GM10248 (cell line): Measurements from ENCODE around the gene RNF215.

Experiments
- CTCF ChIA-PET: fragments of 300-600 bp; sonication (Branson Sonifier 250); formaldehyde crosslinking; extraction: SDS; loops from one replicate; lab custom pipeline; 2021; ENCODE audit warnings: antibody characterized with exemption; lab: Yijun Ruan, JAX
- POLR2A ChIA-PET: fragments of 350-650 bp; sonication (Branson Sonifier 250); formaldehyde crosslinking; extraction: SDS; loops from one replicate; lab custom pipeline; 2020; ENCODE audit warnings: antibody characterized with exemption; lab: Yijun Ruan, JAX
- DNase-seq: peaks from one replicate; pipeline ENCODE4 v3.0.0; 2012; ENCODE audit errors: extremely low spot score
- CTCF ChIP-seq: IDR thresholded peaks from 2 replicates; pipeline ENCODE4 v1.5.1; 2012; ENCODE audit warnings: mild to moderate bottlenecking, low read depth; ENCODE audit errors: extremely low read depth, missing control alignments, control extremely low read depth

Gene RNF215

GRCh38 chr22:30433227-30433626, 46.0 kb upstream of the RNF215 start:
- POLR2A ChIA-PET = interaction anchor here (1.2 kb wide), 1 partner anchor 11 kb away, joined by 3 read pairs; no protein-coding TSS in a partner anchor
- no peak for TF ChIP-seq CTCF
- CTCF ChIA-PET = interaction anchor here (0.8 to 14.9 kb wide), 4 partner anchors 8 to 145 kb away, joined by 4 to 111 read pairs (median 30); partner anchors contain the start of genes MTFP1 and RNF215

GRCh38 chr22:30432520-30432919, 45.3 kb upstream of the RNF215 start:
- ChIA-PET CTCF (interaction anchor here (1.6 to 14.9 kb wide), 3 partner anchors 8 to 324 kb away, joined by 3 to 111 read pairs (median 57); partner anchors contain the start of gene MTFP1), POLR2A (interaction anchor here (0.6 to 1.2 kb wide), 2 partner anchors 12 to 852 kb away, joined by 3 to 5 read pairs; no protein-coding TSS in a partner anchor)
- DNase-seq = no peak
- TF ChIP-seq CTCF = no peak

More at GRCh38 chr22:30433227-30433626, 46.0 kb upstream of the RNF215 start:
- no peak for DNase-seq

- no peak for TF ChIP-seq CTCF
- CTCF ChIA-PET = interaction anchor here (1.5 to 14.9 kb wide), 4 partner anchors 7 to 324 kb away, joined by 3 to 111 read pairs (median 30); partner anchors contain the start of gene MTFP1
- no peak for DNase-seq
- POLR2A ChIA-PET = interaction anchor here (0.6 to 1.2 kb wide), 2 partner anchors 12 to 853 kb away, joined by 3 to 5 read pairs; no protein-coding TSS in a partner anchor
These were observed 44.9 kb upstream of the RNF215 start for GRCh38 chr22:30432096-30432495.

- CTCF ChIA-PET = interaction anchor here (1.0 to 14.9 kb wide), 6 partner anchors 8 to 323 kb away, joined by 3 to 111 read pairs (median 4); no protein-coding TSS in a partner anchor
- no peak for TF ChIP-seq CTCF
- POLR2A ChIA-PET = no interaction called here
- DNase-seq = no peak
These were observed 43.7 kb upstream of the RNF215 start for GRCh38 chr22:30430933-30431332.

- POLR2A ChIA-PET = no interaction called here
- CTCF ChIA-PET = interaction anchor here (0.7 to 14.9 kb wide), 4 partner anchors 9 to 167 kb away, joined by 3 to 111 read pairs (median 4); no protein-coding TSS in a partner anchor
- no peak for TF ChIP-seq CTCF
- DNase-seq = no peak
These were observed 42.7 kb upstream of the RNF215 start for GRCh38 chr22:30429887-30430286.

- ChIA-PET POLR2A (interaction anchor here (0.5 kb wide), 1 partner anchor 24 kb away, joined by 3 read pairs; no protein-coding TSS in a partner anchor), CTCF (interaction anchor here (1.0 to 14.9 kb wide), 4 partner anchors 8 to 140 kb away, joined by 3 to 111 read pairs (median 32); partner anchors contain the start of gene SEC14L2)
- no peak for DNase-seq
- TF ChIP-seq CTCF = no peak
These were observed 40.7 kb upstream of the RNF215 start for GRCh38 chr22:30427871-30428270.
